Putamen (tissue), 1 donor: Measurements from ENCODE around the gene ZNF677.
"Not testable (repeated sequence)": the region's sequence is repeated elsewhere in the genome, so short reads cannot be mapped to it uniquely, and the experiment has no call there.

ENCODE experiments used
- DNase-seq: peaks from one replicate; pipeline ENCODE4 v3.0.0-alpha.2; 2016; ENCODE audit warnings: low spot score

Gene ZNF677

DNA sequence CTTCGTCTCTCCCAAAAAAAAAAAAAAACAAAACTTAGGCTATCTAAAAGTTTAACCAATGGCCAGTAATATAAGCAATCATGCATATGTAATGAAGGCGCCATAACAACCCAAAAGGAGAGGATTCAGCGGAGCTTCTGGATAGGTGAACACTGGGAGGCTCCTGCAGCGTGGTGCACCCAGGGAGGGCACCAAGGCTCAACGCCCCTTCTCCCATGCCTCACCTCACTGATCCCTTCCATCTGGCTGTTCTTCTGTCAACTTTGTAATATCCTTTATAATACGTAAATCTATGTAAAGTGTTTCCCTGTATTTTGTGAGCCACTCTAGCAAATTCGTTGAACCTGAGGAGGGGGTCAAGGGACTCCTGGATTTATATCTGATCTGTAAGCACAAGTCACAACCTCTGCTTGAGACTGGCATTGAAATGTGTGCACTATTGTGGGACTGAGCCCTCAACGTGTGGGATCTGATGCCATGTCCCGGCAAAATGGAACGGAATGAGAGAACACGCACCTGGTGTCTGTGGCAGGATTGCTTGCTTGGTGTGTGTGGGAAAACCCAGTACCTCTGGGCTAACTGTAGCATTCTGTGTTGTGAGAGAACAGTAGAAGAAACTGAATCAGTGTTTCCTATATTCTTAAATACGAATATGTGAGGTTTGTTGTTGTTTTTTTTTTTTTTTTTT, 61.0 kb downstream of the ZNF677 start:
- DNase-seq, result no peak

DNA sequence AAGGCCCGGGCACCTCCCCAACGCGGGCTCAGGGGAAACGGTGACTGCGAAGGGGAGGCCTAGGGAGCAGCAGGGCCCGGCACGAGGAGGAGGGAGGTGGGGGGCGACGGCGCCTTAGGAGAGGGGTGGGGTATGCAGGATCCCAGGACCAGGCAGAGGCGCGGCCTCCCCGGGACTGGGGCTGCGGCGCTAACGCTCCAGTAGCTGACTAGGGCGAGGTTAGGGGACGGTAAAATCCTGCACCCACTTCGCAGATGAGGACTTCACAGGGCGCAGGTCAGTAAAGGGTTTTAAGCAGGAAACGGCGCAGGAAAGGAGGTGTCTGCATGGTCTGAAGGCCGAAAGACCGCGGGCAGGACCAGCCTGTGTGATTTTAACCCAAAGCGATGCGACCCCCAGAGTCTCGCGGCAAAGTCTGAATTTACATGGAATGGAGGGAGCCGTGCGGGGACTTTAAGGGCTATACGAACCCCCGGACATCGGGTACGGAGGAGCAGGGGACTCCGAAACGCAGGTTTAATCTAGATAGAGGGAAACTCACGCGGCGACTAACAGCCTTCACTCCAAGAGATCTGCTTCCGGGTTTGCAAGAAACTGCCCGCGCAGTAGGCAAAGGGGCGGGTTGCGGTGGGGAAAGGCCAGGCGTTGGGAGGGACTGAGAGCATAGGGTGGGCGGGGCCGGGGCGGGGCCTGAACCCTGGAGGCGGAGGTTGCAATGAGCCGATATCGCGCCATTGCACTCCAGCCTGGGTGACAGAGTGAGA, 61.7 kb downstream of the ZNF677 start, which contains the start of gene ZNF665:
Gene ZNF665 (minus strand): TSS at position 588 of the 764 bp plus-strand sequence. CDS start 10,460 bp downstream, outside the sequence.
- peak; percentile 88 for DNase-seq

GRCh38 chr19:53190253-53190652, 64.4 kb downstream of the ZNF677 start:
- DNase-seq, result no peak

GRCh38 chr19:53189691-53190198, 64.9 kb downstream of the ZNF677 start:
- not testable (repeated sequence) for DNase-seq
